GM12878 (cell line): Measurements from ENCODE around the gene SATB1.

ENCODE experiments used
- DPF2 ChIP-seq: fragments of 450-650 bp; IDR thresholded peaks from 2 replicates; pipeline ENCODE4 v1.6.1; 2017; ENCODE audit warnings: mild to moderate bottlenecking
- EP300 ChIP-seq, 2 experiments: fragments of 150-350 bp in 1 of 2; IDR thresholded peaks; 2 replicates each; pipeline ENCODE4 v1.6.1; 2011 to 2012; ENCODE audit warnings: low read depth in 2 of 2, low read length in 2 of 2, borderline replicate concordance in 1 of 2, improper control_type of control experiment in 1 of 2, inconsistent platforms in 1 of 2; ENCODE audit not compliant: control insufficient read depth in 1 of 2
- POLR2AphosphoS5 ChIP-seq: IDR thresholded peaks from 2 replicates; pipeline ENCODE4 v1.6.1; 2011; ENCODE audit warnings: mild to moderate bottlenecking, low read length, inconsistent platforms
- TF ChIP-seq, protein P1 (sequence below): IDR thresholded peaks from 2 replicates; pipeline ENCODE4 v1.6.1; 2011; ENCODE audit warnings: low read depth, mild to moderate bottlenecking, low read length, moderate library complexity, borderline replicate concordance; ENCODE audit errors: extremely low read depth
- TF ChIP-seq, protein P2 (sequence below): IDR thresholded peaks from 2 replicates; pipeline ENCODE4 v1.6.1; 2012; ENCODE audit warnings: low read depth, low read length, improper control_type of control experiment
- TF ChIP-seq, protein P3 (sequence below): fragments of 450-650 bp; formaldehyde crosslinking; IDR thresholded peaks from 2 replicates; pipeline ENCODE4 v1.4.0; 2022; ENCODE audit warnings: mild to moderate bottlenecking, moderate library complexity

DNA sequence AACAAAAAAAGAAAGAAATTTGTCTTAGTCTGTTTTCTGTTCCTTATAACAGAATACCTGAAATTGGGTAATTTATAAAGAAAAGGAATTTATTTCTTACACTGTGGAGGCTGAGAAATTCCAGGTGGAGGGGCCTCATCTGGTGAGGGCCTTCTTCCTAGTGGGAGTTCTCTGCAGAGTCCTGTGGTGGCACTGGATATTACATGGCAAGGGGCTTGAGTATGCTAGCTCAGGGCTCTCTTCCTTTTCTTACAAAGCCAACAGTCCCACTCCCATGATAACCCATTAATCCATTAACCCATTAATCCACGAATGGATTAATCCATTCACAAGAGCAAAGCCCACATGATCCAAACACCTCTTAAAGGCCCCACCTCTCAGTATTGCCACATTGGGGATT is 2.9 kb upstream of the SATB1 start:
- TF ChIP-seq EP300 (IDR thresholded peaks at IDR 0.05; ENCODE audit: borderline replicate concordance in 1 of 2, control insufficient read depth in 1 of 2, low read depth in 2 of 2, low read length in 2 of 2) (no peak), DPF2 (no peak), POLR2AphosphoS5 (no peak)
- TF ChIP-seq, protein P1, sequence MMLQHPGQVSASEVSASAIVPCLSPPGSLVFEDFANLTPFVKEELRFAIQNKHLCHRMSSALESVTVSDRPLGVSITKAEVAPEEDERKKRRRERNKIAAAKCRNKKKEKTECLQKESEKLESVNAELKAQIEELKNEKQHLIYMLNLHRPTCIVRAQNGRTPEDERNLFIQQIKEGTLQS, result no peak
- TF ChIP-seq, protein P2, sequence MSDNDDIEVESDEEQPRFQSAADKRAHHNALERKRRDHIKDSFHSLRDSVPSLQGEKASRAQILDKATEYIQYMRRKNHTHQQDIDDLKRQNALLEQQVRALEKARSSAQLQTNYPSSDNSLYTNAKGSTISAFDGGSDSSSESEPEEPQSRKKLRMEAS, result no peak
- TF ChIP-seq, protein P3, sequence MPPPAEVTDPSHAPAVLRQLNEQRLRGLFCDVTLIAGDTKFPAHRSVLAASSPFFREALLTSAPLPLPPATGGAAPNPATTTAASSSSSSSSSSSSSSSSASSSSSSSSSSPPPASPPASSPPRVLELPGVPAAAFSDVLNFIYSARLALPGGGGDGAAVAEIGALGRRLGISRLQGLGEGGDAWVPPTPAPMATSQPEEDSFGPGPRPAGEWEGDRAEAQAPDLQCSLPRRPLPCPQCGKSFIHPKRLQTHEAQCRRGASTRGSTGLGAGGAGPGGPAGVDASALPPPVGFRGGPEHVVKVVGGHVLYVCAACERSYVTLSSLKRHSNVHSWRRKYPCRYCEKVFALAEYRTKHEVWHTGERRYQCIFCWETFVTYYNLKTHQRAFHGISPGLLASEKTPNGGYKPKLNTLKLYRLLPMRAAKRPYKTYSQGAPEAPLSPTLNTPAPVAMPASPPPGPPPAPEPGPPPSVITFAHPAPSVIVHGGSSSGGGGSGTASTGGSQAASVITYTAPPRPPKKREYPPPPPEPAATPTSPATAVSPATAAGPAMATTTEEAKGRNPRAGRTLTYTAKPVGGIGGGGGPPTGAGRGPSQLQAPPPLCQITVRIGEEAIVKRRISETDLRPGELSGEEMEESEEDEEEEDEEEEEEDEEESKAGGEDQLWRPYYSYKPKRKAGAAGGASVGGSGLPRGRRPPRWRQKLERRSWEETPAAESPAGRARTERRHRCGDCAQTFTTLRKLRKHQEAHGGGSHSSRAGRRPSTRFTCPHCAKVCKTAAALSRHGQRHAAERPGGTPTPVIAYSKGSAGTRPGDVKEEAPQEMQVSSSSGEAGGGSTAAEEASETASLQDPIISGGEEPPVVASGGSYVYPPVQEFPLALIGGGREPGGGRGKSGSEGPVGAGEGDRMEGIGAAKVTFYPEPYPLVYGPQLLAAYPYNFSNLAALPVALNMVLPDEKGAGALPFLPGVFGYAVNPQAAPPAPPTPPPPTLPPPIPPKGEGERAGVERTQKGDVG, result no peak
